SK-N-SH (cell line): Measurements from ENCODE around the gene PKP4. TPM values are rescaled to one million over a fixed set of nuclear protein-coding genes. Genes with fewer than 3 reads are reported as not detected.

Source experiments
- CTCF ChIA-PET: fragments of 300-600, 350-600 bp; formaldehyde crosslinking; extraction: SDS; loops from one replicate; lab custom pipeline; 2021; lab: Yijun Ruan, JAX
- POLR2A ChIA-PET: fragments of 350-600 bp; sonication (Branson Sonifier 250); formaldehyde crosslinking; extraction: SDS; loops from one replicate; lab custom pipeline; 2020; ENCODE audit warnings: antibody characterized with exemption, inconsistent platforms; lab: Yijun Ruan, JAX
- DNase-seq: peaks from one replicate; pipeline ENCODE4 v3.0.0; 2012
- H2AFZ ChIP-seq: fragments of 200-600 bp; sonication (generic); 2 replicates; pipeline ENCODE4 v1.8.1; 2016; ENCODE audit warnings: antibody characterized with exemption, mild to moderate bottlenecking, low read depth
- H3F3A ChIP-seq: fragments of 200-600 bp; sonication (generic); replicated peaks from 2 replicates; pipeline ENCODE3; 2016; ENCODE audit warnings: antibody characterized with exemption, mild to moderate bottlenecking; ENCODE audit not compliant: insufficient read depth
- H3K27ac ChIP-seq, 2 experiments: fragments of 200-500 bp in 1 of 2; fragments of 200-600 bp in 1 of 2; sonication (Bioruptor generic) in 1 of 2; sonication (generic), shearing (Covaris generic) in 1 of 2; 2 replicates each; pipeline versions ENCODE4 v1.5.1 to v1.6.1; 2014 to 2016; ENCODE audit warnings: low read depth in 2 of 2, inconsistent platforms in 1 of 2, low read length in 1 of 2, mild to moderate bottlenecking in 1 of 2, mixed read lengths in 1 of 2
- H3K27me3 ChIP-seq: fragments of 200-600 bp; sonication (generic), shearing (Covaris generic); 2 replicates; pipeline ENCODE4 v1.6.1; 2016; ENCODE audit warnings: mixed run types; ENCODE audit not compliant: insufficient read depth
- H3K36me3 ChIP-seq, 2 experiments: fragments of 200-500 bp in 1 of 2; fragments of 200-600 bp in 1 of 2; sonication (Bioruptor generic) in 1 of 2; sonication (generic) in 1 of 2; replicated peaks in 1 of 2; 2 replicates each; pipeline versions ENCODE3 to v1.5.1; 2014 to 2016; ENCODE audit warnings: low read length in 1 of 2, mild to moderate bottlenecking in 1 of 2; ENCODE audit not compliant: insufficient read depth in 2 of 2, control insufficient read depth in 1 of 2
- H3K4me1 ChIP-seq, 2 experiments: fragments of 200-500 bp in 1 of 2; fragments of 200-600 bp in 1 of 2; sonication (Bioruptor generic) in 1 of 2; sonication (generic), shearing (Covaris generic) in 1 of 2; 2 replicates each; pipeline versions ENCODE4 v1.5.1 to v1.6.1; 2014 to 2016; ENCODE audit warnings: low read depth in 1 of 2, low read length in 1 of 2, mixed run types in 1 of 2; ENCODE audit not compliant: insufficient read depth in 2 of 2, control insufficient read depth in 1 of 2
- H3K4me2 ChIP-seq: fragments of 200-600 bp; sonication (generic), shearing (Covaris generic); 2 replicates; pipeline ENCODE4 v1.6.1; 2017; ENCODE audit warnings: mixed run types
- H3K4me3 ChIP-seq, 2 experiments: fragments of 200-500 bp in 1 of 2; fragments of 200-600 bp in 1 of 2; sonication (Bioruptor generic) in 1 of 2; sonication (generic), shearing (Covaris generic) in 1 of 2; 2 replicates each; pipeline versions ENCODE4 v1.5.1 to v1.8.1; 2014 to 2016; ENCODE audit warnings: low read depth in 2 of 2, inconsistent platforms in 1 of 2, low read length in 1 of 2, mild to moderate bottlenecking in 1 of 2, mixed read lengths in 1 of 2, moderate library complexity in 1 of 2
- H3K79me2 ChIP-seq: fragments of 200-600 bp; sonication (generic); 2 replicates; pipeline ENCODE4 v1.8.1; 2017; ENCODE audit warnings: mild to moderate bottlenecking; ENCODE audit not compliant: insufficient read depth
- H3K9ac ChIP-seq: fragments of 200-600 bp; sonication (generic); 2 replicates; pipeline ENCODE4 v1.6.1; 2017; ENCODE audit warnings: mixed run types
- H3K9me2 ChIP-seq: fragments of 200-600 bp; sonication (generic); 2 replicates; pipeline ENCODE4 v1.6.1; 2017; ENCODE audit warnings: mixed run types
- H3K9me3 ChIP-seq: fragments of 200-600 bp; sonication (generic); 2 replicates; pipeline ENCODE4 v1.6.1; 2017; ENCODE audit warnings: mixed run types, mild to moderate bottlenecking, moderate library complexity
- H4K20me1 ChIP-seq: fragments of 200-600 bp; sonication (generic); 2 replicates; pipeline ENCODE4 v1.6.1; 2017; ENCODE audit warnings: mild to moderate bottlenecking, mixed run types; ENCODE audit not compliant: insufficient read depth
- CHD2 ChIP-seq: fragments of 150-350 bp; IDR thresholded peaks from 2 replicates; pipeline ENCODE4 v1.6.1; 2018; ENCODE audit warnings: low read length; ENCODE audit not compliant: partially characterized antibody
- CTCF ChIP-seq: fragments of 200-600 bp; sonication (generic); IDR thresholded peaks from 2 replicates; pipeline ENCODE4 v1.6.1; 2017; ENCODE audit warnings: antibody characterized with exemption, mild to moderate bottlenecking, moderate library complexity
- ELF1 ChIP-seq: IDR thresholded peaks from 2 replicates; pipeline ENCODE4 v1.4.0; 2012
- EP300 ChIP-seq, 2 experiments: IDR thresholded peaks; 2 replicates each; pipeline versions ENCODE4 v1.4.0 to v1.6.1; 2012; ENCODE audit warnings: borderline replicate concordance in 1 of 2, low read depth in 1 of 2, low read length in 1 of 2
- FOXJ3 ChIP-seq: sonication (generic); formaldehyde crosslinking; IDR thresholded peaks from 2 replicates; pipeline ENCODE4 v1.5.1; 2020; ENCODE audit warnings: mild to moderate bottlenecking, missing genetic modification reagents
- FOXM1 ChIP-seq: IDR thresholded peaks from 2 replicates; pipeline ENCODE4 v1.4.0; 2012; ENCODE audit warnings: low read depth, mild to moderate bottlenecking
- GATA2 ChIP-seq: sonication (generic); formaldehyde crosslinking; IDR thresholded peaks from 2 replicates; pipeline ENCODE4 v1.5.0; 2020; ENCODE audit warnings: mild to moderate bottlenecking, missing genetic modification reagents
- JUND ChIP-seq: IDR thresholded peaks from 2 replicates; pipeline ENCODE4 v1.4.0; 2012
- NFIC ChIP-seq: IDR thresholded peaks from 2 replicates; pipeline ENCODE4 v1.4.0; 2012; ENCODE audit warnings: borderline replicate concordance
- NRF1 ChIP-seq: IDR thresholded peaks from 2 replicates; pipeline ENCODE4 v1.6.1; 2012; ENCODE audit warnings: low read depth, mild to moderate bottlenecking, low read length
- PBX3 ChIP-seq: IDR thresholded peaks from 2 replicates; pipeline ENCODE4; 2012
- RFX5 ChIP-seq: IDR thresholded peaks from 2 replicates; pipeline ENCODE4 v1.6.1; 2012; ENCODE audit warnings: mild to moderate bottlenecking, improper control_type of control experiment, low read length
- RXRA ChIP-seq: IDR thresholded peaks from 2 replicates; pipeline ENCODE4 v1.4.0; 2012; ENCODE audit warnings: low read depth, mild to moderate bottlenecking, borderline replicate concordance
- SIN3A ChIP-seq: IDR thresholded peaks from 2 replicates; pipeline ENCODE4 v1.6.1; 2012; ENCODE audit warnings: low read depth, mild to moderate bottlenecking, low read length, moderate library complexity, borderline replicate concordance
- SMC3 ChIP-seq: IDR thresholded peaks from 2 replicates; pipeline ENCODE4 v1.6.1; 2012; ENCODE audit warnings: low read depth, low read length, improper control_type of control experiment
- TCF12 ChIP-seq: IDR thresholded peaks from 2 replicates; pipeline ENCODE4 v1.4.0; 2012
- USF1 ChIP-seq: IDR thresholded peaks from 2 replicates; pipeline ENCODE4 v1.4.0; 2012; ENCODE audit warnings: low read depth, borderline replicate concordance
- USF2 ChIP-seq: fragments of 150-350 bp; IDR thresholded peaks from 2 replicates; pipeline ENCODE4 v1.6.1; 2017; ENCODE audit warnings: antibody characterized with exemption, low read length, low read depth, borderline replicate concordance
- YY1 ChIP-seq: IDR thresholded peaks from 2 replicates; pipeline ENCODE4 v1.4.0; 2012; ENCODE audit warnings: low read depth, mild to moderate bottlenecking
- ZBTB33 ChIP-seq: IDR thresholded peaks from 2 replicates; pipeline ENCODE4 v1.4.0; 2012; ENCODE audit warnings: low read depth, borderline replicate concordance
- WGBS: methylation state at CpG from one replicate; pipeline ENCODE4 v1.1.6; 2017; ENCODE audit warnings: low lambda C conversion rate; 5-methylcytosine and 5-hydroxymethylcytosine counted together
- polyA plus RNA-seq, 3 experiments: library from polyadenylated mRNA; depleted of rRNA; stranded (reverse); fragments of >200 nt; gene quantifications; 2 replicates each; pipeline ENCODE4 v1.2.3, GENCODE V29; 2012

The PKP4 gene
- polyA plus RNA-seq, 1 of the 3 experiments (the other 2 are of a cell fraction), result 10.9 TPM

GRCh38 chr2:158661231-158661630 lies 204.5 kb downstream of the PKP4 start:
- no peaks in the 10 kb centered on the region for H4K20me1 ChIP-seq
- H3F3A ChIP-seq, result peaks cover 16% of the 10 kb centered on the region
- H3K27ac ChIP-seq, result no peak overlapping the region
- H3K79me2 ChIP-seq, result no peaks in the 10 kb centered on the region
- H2AFZ ChIP-seq, result no peak overlapping the region
- ChIA-PET CTCF (interaction anchor here (0.8 to 1.5 kb wide), 2 partner anchors 9 to 83 kb away, joined by 3 to 4 read pairs; no protein-coding TSS in a partner anchor), POLR2A (no interaction called here)
- H3K4me3 ChIP-seq, result no peak overlapping the region
- peaks cover 0 to 23% of the 10 kb centered on the region in 2 experiments for H3K36me3 ChIP-seq
- H3K9me2 ChIP-seq, result no peaks in the 10 kb centered on the region
- 94% methylated on average over 13 of the region's 14 CpGs for WGBS
- no peak for TF ChIP-seq SIN3A
- TF ChIP-seq CHD2, result no peak
- TF ChIP-seq ELF1, result no peak
- TF ChIP-seq EP300 (IDR thresholded peaks at IDR 0.05; ENCODE audit: borderline replicate concordance in 1 of 2, low read depth in 1 of 2, low read length in 1 of 2), result no peak
- no peak for TF ChIP-seq FOXJ3
- no peak for TF ChIP-seq JUND
- TF ChIP-seq NFIC, result no peak
- no peak for TF ChIP-seq USF2
- TF ChIP-seq GATA2 (CRISPR knock-in tag), result no peak
- no peak for TF ChIP-seq TCF12
- no peak for TF ChIP-seq PBX3
- no peak for TF ChIP-seq USF1
- TF ChIP-seq RXRA, result no peak
- no peak for TF ChIP-seq ZBTB33
- TF ChIP-seq SMC3, result no peak
- TF ChIP-seq CTCF, result no peak
- no peak for TF ChIP-seq FOXM1
- no peak for TF ChIP-seq NRF1
- no peak for TF ChIP-seq YY1
- TF ChIP-seq RFX5, result no peak
- peaks cover 15 to 19% of the 10 kb centered on the region in 2 experiments for H3K4me1 ChIP-seq
- no peak overlapping the region for H3K4me2 ChIP-seq
- no peaks in the 10 kb centered on the region for H3K9me3 ChIP-seq
- H3K9ac ChIP-seq, result no peak overlapping the region
- no peak for DNase-seq
- no peaks in the 10 kb centered on the region for H3K27me3 ChIP-seq
